Measurements from ENCODE around the gene KLF5.

KLF5 gene

DNA sequence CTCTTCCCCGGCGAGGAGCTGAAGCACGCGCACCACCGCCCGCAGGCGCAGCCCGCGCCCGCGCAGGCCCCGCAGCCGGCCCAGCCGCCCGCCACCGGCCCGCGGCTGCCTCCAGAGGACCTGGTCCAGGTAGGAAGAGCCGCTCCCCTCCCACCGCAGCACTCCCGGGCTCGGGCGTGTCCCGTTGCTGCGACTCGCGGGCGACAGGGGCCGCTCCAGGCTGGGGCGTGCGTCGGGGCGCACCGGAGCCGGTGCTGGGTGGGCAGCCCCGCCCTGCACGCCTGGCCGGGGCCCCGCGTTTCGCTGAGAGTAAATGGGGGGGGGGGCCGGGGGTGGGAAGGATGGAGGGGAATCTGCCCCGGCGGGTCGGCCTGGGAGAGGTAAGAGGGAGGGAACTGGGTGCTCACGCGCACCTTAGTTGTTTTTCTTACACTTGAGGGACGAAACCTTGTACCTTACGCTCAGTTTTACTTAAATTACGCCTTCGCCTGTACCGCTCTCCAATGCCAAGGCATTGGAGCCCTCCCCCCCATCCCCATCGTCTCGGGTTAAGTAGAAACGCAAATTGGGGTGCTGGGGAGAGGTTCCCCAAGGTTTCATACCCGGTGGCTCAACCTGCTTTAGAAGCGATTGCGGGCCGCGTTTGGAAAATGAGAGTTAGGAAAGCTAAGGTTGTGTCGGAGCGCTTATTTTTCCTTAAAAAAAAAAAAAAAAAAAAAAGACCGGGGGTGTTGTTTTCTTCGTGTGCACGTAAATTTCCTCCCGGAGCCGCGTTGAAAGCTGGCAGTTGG lies 850 bp downstream of the KLF5 start:
- in situ Hi-C loops (cut with MboI; ENCODE audit: low sequenced_read_pairs): no loop called here

DNA sequence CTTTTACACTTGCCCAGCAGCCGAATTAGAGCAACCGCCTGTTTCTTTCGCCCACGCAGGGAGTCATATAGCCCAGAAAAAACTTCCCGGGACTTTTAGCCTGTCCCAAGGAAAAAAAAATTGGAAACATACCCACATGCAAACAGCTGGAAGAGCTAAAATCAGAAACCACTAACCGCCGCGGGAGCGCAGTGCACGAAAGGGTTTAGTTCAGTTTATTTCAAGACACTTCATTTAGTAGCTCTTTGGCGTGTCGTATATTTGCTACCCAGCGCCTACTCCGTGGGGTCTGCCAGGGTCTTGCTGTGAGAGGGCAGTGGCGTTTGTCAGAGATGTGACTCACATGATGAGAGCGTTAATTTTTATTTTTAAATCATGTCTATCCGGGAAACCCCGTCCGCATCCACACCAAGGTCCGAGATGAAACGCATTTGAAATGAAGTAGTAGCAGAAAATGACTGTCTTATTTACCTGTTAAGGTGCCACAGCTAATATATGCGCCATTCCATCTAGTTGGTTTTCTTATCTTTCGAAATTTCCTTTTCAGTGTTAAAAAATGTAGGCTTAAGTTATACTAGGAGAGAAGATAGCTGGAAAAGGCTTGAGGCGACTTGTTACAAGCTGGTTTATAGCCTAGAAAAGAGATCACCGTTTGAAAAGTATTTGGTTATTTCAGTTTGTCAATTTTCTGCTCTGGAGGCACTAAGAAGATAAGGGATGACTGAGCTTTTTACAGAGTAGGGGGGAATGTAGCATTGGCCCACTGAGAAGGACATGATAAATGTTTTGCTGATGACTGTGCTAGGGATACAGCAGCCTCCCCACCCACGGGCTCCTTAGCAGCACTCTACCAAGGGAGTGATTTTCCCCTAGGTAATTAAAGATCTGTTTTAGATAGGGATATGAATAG lies 1.7 kb downstream of the KLF5 start:
- in situ Hi-C loops (cut with MboI; ENCODE audit: low sequenced_read_pairs): no loop called here

DNA sequence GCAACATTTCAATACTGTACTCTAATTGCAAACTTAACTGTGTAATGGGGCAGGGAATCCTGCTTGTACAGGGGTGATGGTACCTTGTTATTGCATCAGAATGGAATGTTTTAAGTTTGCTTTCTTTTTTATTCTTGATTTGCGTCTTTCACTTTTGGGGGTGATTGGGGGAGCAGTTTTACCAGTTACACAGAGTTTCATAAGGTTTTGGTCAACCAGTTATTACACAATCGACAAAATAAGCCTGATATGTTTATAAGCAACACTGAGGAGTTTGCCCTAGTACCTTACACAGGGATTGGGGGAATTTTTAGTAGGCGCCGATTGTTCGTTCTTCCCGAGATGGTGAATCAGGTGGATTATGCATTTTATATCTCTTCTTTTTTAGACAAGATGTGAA lies 2.7 kb downstream of the KLF5 start:
- in situ Hi-C loops (cut with MboI; ENCODE audit: low sequenced_read_pairs): no loop called here

GRCh38 chr13:73061876-73062275 lies 3.1 kb downstream of the KLF5 start:
- in situ Hi-C loops (cut with MboI; ENCODE audit: low sequenced_read_pairs): no loop called here

DNA sequence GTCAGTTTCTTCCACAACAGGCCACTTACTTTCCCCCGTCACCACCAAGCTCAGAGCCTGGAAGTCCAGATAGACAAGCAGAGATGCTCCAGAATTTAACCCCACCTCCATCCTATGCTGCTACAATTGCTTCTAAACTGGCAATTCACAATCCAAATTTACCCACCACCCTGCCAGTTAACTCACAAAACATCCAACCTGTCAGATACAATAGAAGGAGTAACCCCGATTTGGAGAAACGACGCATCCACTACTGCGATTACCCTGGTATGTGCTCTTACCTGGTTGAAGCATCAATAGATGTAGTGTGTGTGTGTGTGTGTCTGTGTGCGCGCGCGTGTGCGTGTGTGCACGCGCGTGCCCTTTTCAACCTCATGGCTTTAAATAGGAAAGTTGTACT lies 3.7 kb downstream of the KLF5 start:
- in situ Hi-C loops (cut with MboI; ENCODE audit: low sequenced_read_pairs): no loop called here

DNA sequence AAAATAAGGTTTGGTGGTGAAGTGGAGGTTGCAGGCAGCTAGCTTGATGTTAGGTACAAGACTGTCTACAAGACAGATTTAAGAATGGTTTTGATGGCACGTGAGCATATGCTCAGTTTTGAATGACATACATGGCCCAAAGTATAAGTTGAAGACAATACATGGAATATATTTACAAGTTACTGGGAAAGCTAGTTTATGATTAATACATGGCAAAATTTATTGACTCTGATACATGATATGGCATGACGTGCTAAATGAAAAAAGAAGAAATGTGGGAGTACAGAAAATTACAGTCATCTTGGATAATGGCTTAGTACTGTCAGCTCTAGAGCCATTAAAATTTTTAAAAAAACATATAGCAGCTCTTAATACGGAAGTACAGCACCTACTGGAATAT lies 4.4 kb downstream of the KLF5 start:
- in situ Hi-C loops (cut with MboI; ENCODE audit: low sequenced_read_pairs): no loop called here

DNA sequence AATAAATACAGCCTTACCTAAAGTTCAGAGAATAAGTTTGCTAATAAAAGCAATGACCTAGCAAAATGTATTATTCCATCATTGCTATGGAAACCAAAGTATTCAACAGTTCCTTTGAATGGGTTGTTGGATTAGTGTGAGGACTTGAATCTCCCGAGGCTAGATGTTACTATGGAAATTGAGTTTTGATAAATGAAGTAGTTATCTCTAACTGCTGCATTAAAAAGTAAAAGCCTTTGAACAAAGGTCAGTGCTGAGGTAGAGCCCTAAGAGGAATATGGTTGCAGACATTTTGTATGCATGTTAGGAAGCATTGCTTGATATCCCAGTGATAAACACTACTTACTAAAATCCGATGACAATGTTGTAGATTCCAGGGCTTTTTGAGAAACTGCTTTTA lies 6.2 kb downstream of the KLF5 start:
- in situ Hi-C loops (cut with MboI; ENCODE audit: low sequenced_read_pairs): no loop called here

- in situ Hi-C loops (cut with MboI; ENCODE audit: low sequenced_read_pairs): no loop called here
Observed at GRCh38 chr13:73065665-73066340, 7.0 kb downstream of the KLF5 start.

DNA sequence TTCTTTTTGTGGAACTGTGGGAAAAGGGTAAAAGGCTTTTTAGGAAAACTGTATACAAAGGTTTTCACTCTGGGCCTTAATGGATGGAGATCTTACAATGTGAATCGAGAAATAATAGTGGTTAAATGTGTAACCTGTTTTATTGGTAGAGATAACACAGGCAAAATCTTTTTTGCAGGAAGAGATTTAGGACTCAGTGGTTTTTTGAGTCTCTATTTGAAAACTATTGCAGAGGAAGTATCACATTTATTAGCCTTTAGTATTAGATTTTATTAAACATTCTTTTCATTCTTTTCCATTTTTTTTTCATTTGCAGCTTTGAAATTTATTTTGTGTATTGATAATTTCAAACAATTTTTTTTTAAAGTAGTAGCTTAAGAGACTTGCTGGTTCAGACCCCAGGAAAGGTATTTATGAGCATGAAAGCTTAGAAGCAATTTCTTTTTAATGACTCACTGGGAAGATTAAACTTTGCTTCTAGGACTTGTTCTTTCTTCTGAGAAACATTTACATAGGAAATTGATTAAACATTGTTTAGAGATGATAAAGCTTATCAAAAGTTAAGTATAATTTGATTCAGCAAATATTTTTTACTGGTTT lies 10.5 kb downstream of the KLF5 start:
- in situ Hi-C loops (cut with MboI; ENCODE audit: low sequenced_read_pairs): no loop called here

DNA sequence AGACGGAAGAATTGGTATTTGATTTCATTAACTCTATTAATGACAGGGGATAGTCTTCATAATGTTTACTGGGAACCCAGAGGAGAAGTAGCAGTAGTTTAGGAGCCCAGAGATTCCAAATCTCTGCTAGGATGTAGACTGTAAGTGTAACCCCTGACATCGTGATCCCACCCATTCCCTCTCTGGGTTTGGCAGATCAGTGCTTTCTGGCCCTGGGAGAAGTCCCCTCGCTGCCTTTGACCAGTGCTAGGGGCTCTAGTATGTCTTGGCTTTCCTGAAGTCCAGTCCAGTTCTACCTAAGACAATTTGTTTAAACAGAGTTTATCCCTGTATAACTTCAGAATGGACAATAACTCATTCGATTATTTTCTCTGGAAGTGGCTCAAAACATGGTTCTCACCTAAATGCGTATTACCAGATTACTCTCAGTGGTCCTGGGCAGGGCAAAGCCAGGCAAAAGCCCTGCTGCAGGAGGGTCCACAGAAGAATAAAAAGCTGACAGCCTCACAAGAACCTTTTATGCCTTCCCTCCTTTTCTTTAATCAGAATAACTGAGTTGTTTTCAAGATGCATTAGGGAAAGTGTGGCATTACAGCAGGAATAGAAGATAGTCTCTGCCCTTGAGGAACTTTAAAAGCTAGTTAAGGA lies 11.8 kb downstream of the KLF5 start:
- in situ Hi-C loops (cut with MboI; ENCODE audit: low sequenced_read_pairs): no loop called here

DNA sequence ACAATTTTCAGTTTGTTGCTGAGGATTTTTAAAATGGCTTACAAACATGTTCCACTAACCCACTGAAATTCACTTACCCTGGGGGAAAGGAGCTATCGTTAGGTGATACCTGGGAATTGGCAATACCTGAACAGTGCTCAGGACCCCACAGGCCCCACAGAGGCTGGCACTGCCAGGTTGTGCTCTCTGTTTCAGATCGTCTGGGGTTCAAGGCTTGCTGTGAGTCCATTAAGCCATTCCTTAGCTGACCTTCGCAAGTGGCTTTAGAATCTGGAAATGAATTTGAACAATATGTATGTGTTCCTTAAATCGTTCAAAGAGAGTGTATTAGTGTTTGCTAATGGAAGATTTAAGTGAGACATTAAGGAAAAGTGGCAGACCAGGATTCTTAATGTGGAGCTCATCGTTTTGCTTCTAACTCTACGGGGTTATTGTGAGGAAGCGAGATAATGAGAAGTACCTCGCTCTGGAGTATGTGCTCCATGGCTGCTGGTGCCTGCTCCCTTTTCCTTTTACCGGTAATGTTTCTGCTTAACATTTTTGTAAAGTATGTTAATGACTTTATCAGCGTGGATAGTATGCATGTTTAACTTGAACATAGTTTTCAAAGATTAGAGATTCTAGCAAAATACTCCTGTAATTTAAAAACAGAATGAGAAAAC lies 13.6 kb downstream of the KLF5 start:
- in situ Hi-C loops (cut with MboI; ENCODE audit: low sequenced_read_pairs): no loop called here

DNA sequence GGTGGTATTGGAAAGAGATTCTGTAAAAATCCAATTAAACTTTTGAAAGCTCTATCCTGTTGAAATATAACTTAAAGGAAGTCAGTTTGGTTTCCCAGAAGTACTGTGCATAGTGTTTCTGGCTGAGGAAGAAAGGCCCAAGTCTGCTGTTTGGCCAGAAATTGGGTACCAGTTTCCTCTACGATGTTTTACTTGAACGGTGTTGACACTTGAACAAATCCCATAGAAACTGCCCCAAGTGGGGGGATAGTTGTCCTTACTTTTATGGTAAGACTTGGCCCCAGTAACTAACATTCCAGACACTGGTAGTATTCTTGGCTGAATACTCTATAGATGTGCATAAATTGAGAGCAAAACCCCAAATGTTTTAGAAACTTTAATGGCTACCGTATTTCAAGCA lies 14.2 kb downstream of the KLF5 start:
- in situ Hi-C loops (cut with MboI; ENCODE audit: low sequenced_read_pairs): no loop called here

GRCh38 chr13:73074014-73074413 lies 15.2 kb downstream of the KLF5 start:
- in situ Hi-C loops (cut with MboI; ENCODE audit: low sequenced_read_pairs): no loop called here

DNA sequence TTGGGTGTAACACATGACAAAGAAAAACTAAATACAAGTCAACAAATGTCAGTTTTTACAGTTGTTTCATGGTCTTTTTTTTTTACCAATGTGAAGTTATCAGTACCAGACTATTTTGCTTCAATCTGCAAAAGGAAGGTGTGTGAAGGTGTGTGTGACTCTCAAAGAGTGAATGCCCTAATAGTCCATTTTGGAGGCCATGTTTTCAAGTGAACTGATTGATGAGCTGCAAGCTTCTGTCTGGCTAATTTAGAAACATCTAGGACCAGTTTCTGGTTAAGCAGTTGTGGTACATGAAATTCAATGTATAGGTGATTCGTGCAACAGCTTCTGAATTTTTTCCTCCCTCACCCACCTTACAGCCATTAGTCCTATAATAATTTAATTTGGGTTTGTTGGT lies 16.1 kb downstream of the KLF5 start:
- in situ Hi-C loops (cut with MboI; ENCODE audit: low sequenced_read_pairs): no loop called here

- in situ Hi-C loops (cut with MboI; ENCODE audit: low sequenced_read_pairs): no loop called here
Observed at GRCh38 chr13:73075546-73075945, 16.7 kb downstream of the KLF5 start.

- in situ Hi-C loops (cut with MboI; ENCODE audit: low sequenced_read_pairs): no loop called here
Observed at GRCh38 chr13:73075954-73076353, 17.1 kb downstream of the KLF5 start.

GRCh38 chr13:73077865-73078264 lies 19.1 kb downstream of the KLF5 start:
- in situ Hi-C loops (cut with MboI; ENCODE audit: low sequenced_read_pairs): no loop called here

DNA sequence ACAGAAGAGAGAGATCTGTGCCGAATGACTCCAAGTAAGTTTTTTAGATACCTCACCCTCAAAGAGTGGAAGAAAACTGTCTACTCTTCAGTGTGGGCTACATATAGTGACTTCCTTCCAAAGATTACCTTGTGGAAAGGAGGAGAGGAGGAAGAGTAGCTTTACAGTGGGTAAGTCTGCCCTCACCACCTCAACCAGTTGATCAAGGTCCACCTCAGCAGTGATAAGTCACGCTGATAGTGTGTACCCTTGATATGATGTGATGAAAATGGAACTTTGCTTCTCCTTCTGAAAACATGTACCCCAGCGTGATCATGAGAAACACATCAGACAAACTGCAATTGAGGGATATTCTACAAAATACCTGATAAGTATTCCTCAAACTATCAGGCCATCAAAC lies 20.6 kb downstream of the KLF5 start:
- in situ Hi-C loops (cut with MboI; ENCODE audit: low sequenced_read_pairs): no loop called here

DNA sequence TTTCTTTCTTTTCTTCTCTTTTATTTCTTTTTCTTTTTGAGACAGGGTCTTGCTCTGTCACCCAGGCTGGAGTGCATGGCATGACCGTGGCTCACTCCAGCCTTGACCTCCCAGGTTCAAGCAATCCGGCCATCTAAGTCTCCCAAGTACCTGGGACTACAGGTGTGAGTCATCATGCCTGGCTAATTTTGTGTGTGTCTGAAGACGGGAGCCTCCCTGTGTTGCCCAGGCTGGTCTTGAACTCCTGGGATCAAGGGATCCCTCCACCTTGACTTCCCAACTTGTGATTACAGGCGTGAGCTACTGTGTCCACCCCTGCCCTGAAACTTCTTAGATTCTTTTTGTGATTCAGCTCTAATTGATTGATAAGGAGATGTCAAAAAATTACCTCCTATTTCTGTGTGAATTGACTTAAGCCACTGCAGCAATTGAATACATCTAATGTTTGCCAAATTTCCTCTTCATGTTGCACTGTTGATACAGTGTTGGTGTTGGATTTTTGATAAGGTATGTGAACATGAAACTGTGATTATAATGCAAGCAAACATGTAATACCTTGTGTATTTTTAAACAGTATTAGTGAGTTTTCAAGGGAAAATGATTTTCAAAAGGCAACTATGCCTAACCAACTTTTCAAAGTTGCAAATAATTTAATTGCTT lies 22.6 kb downstream of the KLF5 start:
- in situ Hi-C loops (cut with MboI; ENCODE audit: low sequenced_read_pairs): no loop called here

GRCh38 chr13:73082471-73082870 lies 23.7 kb downstream of the KLF5 start:
- in situ Hi-C loops (cut with MboI; ENCODE audit: low sequenced_read_pairs): no loop called here

Measured in hTERT RPE-1 (cell line).